Upper lobe of right lung (tissue), 1 donor: Measurements from ENCODE around the gene FGF13. TPM values are rescaled to one million over a fixed set of nuclear protein-coding genes. Genes with fewer than 3 reads are reported as not detected.

Experiments
- ATAC-seq: fragments of 200-7000 bp; cut with Tn5 transposase; one replicate; pipeline ENCODE4 v1.9.1; 2020; ENCODE audit warnings: mild to moderate bottlenecking, moderate library complexity
- DNase-seq: peaks from one replicate; pipeline ENCODE4 v3.0.0-alpha.2; 2020
- H3K27ac ChIP-seq: fragments of 200-600 bp; one replicate; pipeline ENCODE4 v1.8.0; 2022
- H3K27me3 ChIP-seq: fragments of 200-600 bp; one replicate; pipeline ENCODE4 v1.8.0; 2022; ENCODE audit warnings: mild to moderate bottlenecking
- H3K36me3 ChIP-seq: fragments of 200-600 bp; one replicate; pipeline ENCODE4 v1.8.0; 2022
- H3K4me1 ChIP-seq: fragments of 200-600 bp; one replicate; pipeline ENCODE4 v1.8.0; 2022
- H3K4me3 ChIP-seq: fragments of 200-600 bp; one replicate; pipeline ENCODE4 v1.8.0; 2022; ENCODE audit warnings: mild to moderate bottlenecking
- H3K9me3 ChIP-seq: fragments of 200-600 bp; one replicate; pipeline ENCODE4 v1.8.0; 2022
- CTCF ChIP-seq: fragments of 200-600 bp; IDR thresholded peaks from one replicate; pipeline ENCODE4 v1.8.0; 2022; ENCODE audit warnings: antibody characterized with exemption
- intact Hi-C: fragments of 100-400 bp; cut with DNase I; formaldehyde crosslinking; loops from one replicate; pipeline ENCODE4 v1.11.0; 2022
- microRNA-seq: library from miRNA; unstranded; fragments of <30 nt; microRNA quantifications from one replicate; pipeline ENCODE4 v1.2.0, GENCODE V29; 2020; ENCODE audit warnings: borderline microRNAs expressed
- total RNA-seq: library from RNA; stranded (reverse); fragmentation: NEBNext Ultra II Directional; extraction: Animal tissue kit (Norgen Biotek cat#: 25700); gene quantifications from one replicate; pipeline ENCODE4 v1.2.1, GENCODE V29; 2021
- donor health status: DM: no; HTN: yes; CAD: no; lungs with severe emphysema.

Gene FGF13
- total RNA-seq, 1 donor from 2014 or later: 3.2 TPM

GRCh38 chrX:138664016-138664415, 47.5 kb downstream of the FGF13 start:
- no peak for TF ChIP-seq CTCF
- Histone ChIP-seq H3K4me3 (no peak overlapping the region), H3K27me3 (no peaks in the 10 kb centered on the region), H3K4me1 (no peaks in the 10 kb centered on the region), H3K9me3 (no peaks in the 10 kb centered on the region), H3K36me3 (no peaks in the 10 kb centered on the region), H3K27ac (no peak overlapping the region)
- intact Hi-C loops: no loop called here
- ATAC-seq: no peak
- DNase-seq: no peak

- H3K27me3 ChIP-seq: no peaks in the 10 kb centered on the region
- H3K27ac ChIP-seq: no peak overlapping the region
- intact Hi-C loops: no loop called here
- no peaks in the 10 kb centered on the region for H3K36me3 ChIP-seq
- H3K4me3 ChIP-seq: no peak overlapping the region
- no peak for ATAC-seq
- no peaks in the 10 kb centered on the region for H3K4me1 ChIP-seq
- no peak for DNase-seq
- no peaks in the 10 kb centered on the region for H3K9me3 ChIP-seq
- no peak for TF ChIP-seq CTCF
Measured at GRCh38 chrX:138651494-138651893, 60.0 kb downstream of the FGF13 start.

- DNase-seq: no peak
- intact Hi-C loops: no loop called here
- H3K36me3 ChIP-seq: no peaks in the 10 kb centered on the region
- no peak for TF ChIP-seq CTCF
- no peaks in the 10 kb centered on the region for H3K27me3 ChIP-seq
- no peaks in the 10 kb centered on the region for H3K9me3 ChIP-seq
- no peak overlapping the region for H3K4me3 ChIP-seq
- no peaks in the 10 kb centered on the region for H3K4me1 ChIP-seq
- no peak for ATAC-seq
- no peak overlapping the region for H3K27ac ChIP-seq
Measured at GRCh38 chrX:138648568-138648967, 62.9 kb downstream of the FGF13 start.

GRCh38 chrX:138638996-138639395, 72.5 kb downstream of the FGF13 start:
- H3K4me1 ChIP-seq: no peaks in the 10 kb centered on the region
- H3K9me3 ChIP-seq: no peaks in the 10 kb centered on the region
- H3K4me3 ChIP-seq: no peak overlapping the region
- DNase-seq: no peak
- no peaks in the 10 kb centered on the region for H3K36me3 ChIP-seq
- no peaks in the 10 kb centered on the region for H3K27me3 ChIP-seq
- H3K27ac ChIP-seq: no peak overlapping the region
- intact Hi-C loops: no loop called here
- TF ChIP-seq CTCF: no peak
- no peak for ATAC-seq

Small RNA genes within 50 kb of the gene (microRNA-seq; reads per million reads assigned to microRNA genes)
- 2.5 reads per million, percentile 15 among the genes with 10 or more reads in this experiment for gene MIR504
